GM12875 (cell line): ENCODE data around the gene RBBP8.
"Not testable (repeated sequence)": the region's sequence is repeated elsewhere in the genome, so short reads cannot be mapped to it uniquely, and the experiment has no call there.

ENCODE experiments used
- H3K4me3 ChIP-seq: one replicate; pipeline ENCODE4 v1.5.1; 2011; ENCODE audit warnings: low read depth, low read length, control low read depth
- CTCF ChIP-seq: IDR thresholded peaks from 2 replicates; pipeline ENCODE4 v1.5.1; 2011; ENCODE audit warnings: low read depth, mild to moderate bottlenecking, control low read depth, inconsistent platforms, low read length, moderate library complexity, borderline replicate concordance; ENCODE audit not compliant: insufficient read depth

RBBP8 gene

GRCh38 chr18:22939649-22940048 lies 6.5 kb downstream of the RBBP8 start:
- no peak for TF ChIP-seq CTCF
- no peak overlapping the region for H3K4me3 ChIP-seq

GRCh38 chr18:22943847-22944246 lies 10.7 kb downstream of the RBBP8 start:
- no peak for TF ChIP-seq CTCF
- H3K4me3 ChIP-seq, result no peak overlapping the region

GRCh38 chr18:22946217-22946616 lies 13.1 kb downstream of the RBBP8 start:
- no peak for TF ChIP-seq CTCF
- no peak overlapping the region for H3K4me3 ChIP-seq

- TF ChIP-seq CTCF, result no peak
- H3K4me3 ChIP-seq, result no peak overlapping the region
Observed at GRCh38 chr18:22946846-22947245, 13.7 kb downstream of the RBBP8 start.

GRCh38 chr18:22951823-22952222 lies 18.7 kb downstream of the RBBP8 start:
- no peak for TF ChIP-seq CTCF
- no peak overlapping the region for H3K4me3 ChIP-seq

GRCh38 chr18:22952525-22952924 lies 19.4 kb downstream of the RBBP8 start:
- H3K4me3 ChIP-seq, result no peak overlapping the region
- TF ChIP-seq CTCF, result no peak

- H3K4me3 ChIP-seq, result not testable (repeated sequence)
Observed at GRCh38 chr18:22953982-22954381, 20.9 kb downstream of the RBBP8 start.

- no peak for TF ChIP-seq CTCF
- H3K4me3 ChIP-seq, result no peak overlapping the region
Observed at GRCh38 chr18:22956226-22956625, 23.1 kb downstream of the RBBP8 start.
